AG04449 (cell line): ENCODE measurements around the gene CC2D2B.

Experiments
- CTCF ChIA-PET: fragments of 350-600 bp; formaldehyde crosslinking; extraction: SDS; loops from one replicate; lab custom pipeline; 2021; ENCODE audit warnings: antibody characterized with exemption; lab: Yijun Ruan, JAX
- POLR2A ChIA-PET: fragments of 400-600, 350-600 bp; formaldehyde crosslinking; extraction: SDS; loops from one replicate; lab custom pipeline; 2020; ENCODE audit warnings: antibody characterized with exemption, inconsistent platforms; lab: Yijun Ruan, JAX
- DNase-seq: peaks from one replicate; pipeline ENCODE4 v3.0.0-alpha.2; 2010; ENCODE audit warnings: low read depth, low spot score
- H3K4me3 ChIP-seq: 2 replicates; pipeline ENCODE4 v1.5.1; 2011; ENCODE audit warnings: low read depth, mild to moderate bottlenecking, control low read depth, low read length
- TF ChIP-seq, protein P1 (sequence below): IDR thresholded peaks from one replicate; pipeline ENCODE4 v1.5.1; 2011; ENCODE audit warnings: mild to moderate bottlenecking, moderate library complexity, low read length, control low read depth, inconsistent platforms; ENCODE audit not compliant: insufficient read depth; ENCODE audit errors: missing control alignments

Gene CC2D2B

GRCh38 chr10:96049340-96049739 is 141.6 kb downstream of the CC2D2B start:
- TF ChIP-seq, protein P1, sequence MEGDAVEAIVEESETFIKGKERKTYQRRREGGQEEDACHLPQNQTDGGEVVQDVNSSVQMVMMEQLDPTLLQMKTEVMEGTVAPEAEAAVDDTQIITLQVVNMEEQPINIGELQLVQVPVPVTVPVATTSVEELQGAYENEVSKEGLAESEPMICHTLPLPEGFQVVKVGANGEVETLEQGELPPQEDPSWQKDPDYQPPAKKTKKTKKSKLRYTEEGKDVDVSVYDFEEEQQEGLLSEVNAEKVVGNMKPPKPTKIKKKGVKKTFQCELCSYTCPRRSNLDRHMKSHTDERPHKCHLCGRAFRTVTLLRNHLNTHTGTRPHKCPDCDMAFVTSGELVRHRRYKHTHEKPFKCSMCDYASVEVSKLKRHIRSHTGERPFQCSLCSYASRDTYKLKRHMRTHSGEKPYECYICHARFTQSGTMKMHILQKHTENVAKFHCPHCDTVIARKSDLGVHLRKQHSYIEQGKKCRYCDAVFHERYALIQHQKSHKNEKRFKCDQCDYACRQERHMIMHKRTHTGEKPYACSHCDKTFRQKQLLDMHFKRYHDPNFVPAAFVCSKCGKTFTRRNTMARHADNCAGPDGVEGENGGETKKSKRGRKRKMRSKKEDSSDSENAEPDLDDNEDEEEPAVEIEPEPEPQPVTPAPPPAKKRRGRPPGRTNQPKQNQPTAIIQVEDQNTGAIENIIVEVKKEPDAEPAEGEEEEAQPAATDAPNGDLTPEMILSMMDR, result no peak
- ChIA-PET POLR2A (no interaction called here), CTCF (no interaction called here)
- DNase-seq, result no peak
- no peak overlapping the region for H3K4me3 ChIP-seq

GRCh38 chr10:96053985-96054384 is 146.2 kb downstream of the CC2D2B start:
- CTCF ChIA-PET, result no interaction called here
- TF ChIP-seq, protein P1, result no peak
- H3K4me3 ChIP-seq, result no peak overlapping the region
- POLR2A ChIA-PET, result no interaction called here
- DNase-seq, result no peak

GRCh38 chr10:96056787-96057186 is 149.0 kb downstream of the CC2D2B start:
- no peak for DNase-seq
- ChIA-PET CTCF (interaction anchor here (1.2 kb wide), 1 partner anchor 228 kb away, joined by 3 read pairs; no protein-coding TSS in a partner anchor), POLR2A (no interaction called here)
- H3K4me3 ChIP-seq, result no peak overlapping the region
- TF ChIP-seq, protein P1, result no peak

- H3K4me3 ChIP-seq, result no peak overlapping the region
- TF ChIP-seq, protein P1, result no peak
- DNase-seq, result no peak
- ChIA-PET CTCF (no interaction called here), POLR2A (no interaction called here)
Measured at GRCh38 chr10:96061232-96061631, 153.5 kb downstream of the CC2D2B start.

DNA sequence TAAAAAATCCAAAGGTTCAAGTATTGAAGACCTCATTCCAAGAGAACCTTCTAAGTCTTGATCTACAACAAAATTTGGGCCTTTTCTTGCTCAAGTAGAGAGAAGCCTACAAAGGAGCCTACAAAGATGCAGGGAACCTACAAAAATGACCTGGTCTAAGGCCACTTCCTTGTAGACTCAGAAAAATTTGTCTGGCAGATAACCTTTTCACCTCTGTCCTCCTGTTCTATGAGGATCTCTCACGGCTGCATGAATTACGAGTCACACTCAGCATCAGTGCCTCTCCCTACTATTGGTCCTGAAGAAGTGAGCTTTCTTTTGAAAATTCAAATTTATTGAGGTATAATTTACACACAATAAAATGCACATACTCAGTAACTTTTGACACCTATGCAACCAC is 164.9 kb downstream of the CC2D2B start:
- ChIA-PET POLR2A (no interaction called here), CTCF (no interaction called here)
- no peak overlapping the region for H3K4me3 ChIP-seq
- no peak for DNase-seq
- TF ChIP-seq, protein P1, result no peak

DNA sequence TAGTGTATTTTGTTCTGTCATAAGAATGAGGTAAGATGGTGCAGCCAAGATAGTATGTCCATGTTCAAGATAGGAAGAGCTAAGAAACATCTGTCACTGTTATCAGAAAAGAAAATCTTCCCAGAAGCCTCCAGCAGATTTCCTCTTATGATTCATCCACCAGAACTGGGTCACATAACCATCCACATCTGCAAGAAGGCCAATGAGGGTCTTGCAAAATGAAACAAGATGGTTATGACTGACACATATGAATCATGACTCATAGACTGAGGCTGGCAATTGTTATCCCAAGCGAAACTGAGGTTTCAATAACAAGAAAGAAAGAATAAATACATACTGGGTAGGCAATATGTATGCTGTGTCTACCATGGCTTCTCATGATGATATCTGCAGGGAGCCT is 165.9 kb downstream of the CC2D2B start:
- no peak for DNase-seq
- ChIA-PET CTCF (no interaction called here), POLR2A (no interaction called here)
- H3K4me3 ChIP-seq, result no peak overlapping the region
- TF ChIP-seq, protein P1, result no peak
